ENCODE results near the gene MBD4.
"Not testable (repeated sequence)": the region's sequence is repeated elsewhere in the genome, so short reads cannot be mapped to it uniquely, and the experiment has no call there.

MBD4 gene

DNA sequence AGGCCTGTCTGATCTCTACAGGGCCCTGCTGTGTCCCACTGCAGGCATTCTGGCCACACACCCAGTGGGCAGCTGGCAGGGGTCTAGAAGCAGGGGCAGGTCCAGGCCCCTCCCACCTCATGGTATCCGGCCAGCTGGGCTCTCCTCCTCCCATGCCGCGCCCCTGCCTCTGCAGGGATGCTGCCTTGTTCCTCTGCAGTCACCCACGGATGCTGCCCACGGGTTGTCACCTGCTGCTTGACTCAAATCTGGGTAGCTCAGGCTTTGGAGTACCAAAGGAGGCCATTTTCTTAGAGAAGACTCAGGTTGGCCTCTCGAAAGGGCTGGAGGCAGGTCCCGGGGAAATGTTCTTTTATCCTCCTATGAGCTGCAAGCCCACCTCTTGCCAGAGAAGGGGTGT, 36.3 kb downstream of the MBD4 start:
- no peak for DNase-seq

DNA sequence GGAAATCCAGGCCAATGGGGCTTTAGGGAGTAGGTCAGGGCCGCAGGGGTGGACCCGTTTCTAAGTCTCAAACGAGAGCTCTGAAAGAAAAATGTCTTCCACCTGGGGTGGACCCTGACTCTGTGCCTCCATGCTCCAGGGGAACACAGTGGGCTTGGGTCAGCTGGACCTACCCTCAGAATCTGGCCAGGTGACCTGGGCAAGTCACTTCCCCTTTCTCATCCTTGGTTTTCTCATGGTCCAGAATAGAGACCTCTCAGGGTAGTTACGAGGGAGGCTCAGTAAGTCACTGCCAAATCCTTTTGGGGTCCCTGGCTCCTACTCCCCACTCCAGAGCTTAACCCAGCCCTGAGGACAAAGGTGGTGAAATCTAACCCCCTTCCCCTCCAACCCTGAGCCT, 37.1 kb downstream of the MBD4 start:
- DNase-seq: no peak

DNA sequence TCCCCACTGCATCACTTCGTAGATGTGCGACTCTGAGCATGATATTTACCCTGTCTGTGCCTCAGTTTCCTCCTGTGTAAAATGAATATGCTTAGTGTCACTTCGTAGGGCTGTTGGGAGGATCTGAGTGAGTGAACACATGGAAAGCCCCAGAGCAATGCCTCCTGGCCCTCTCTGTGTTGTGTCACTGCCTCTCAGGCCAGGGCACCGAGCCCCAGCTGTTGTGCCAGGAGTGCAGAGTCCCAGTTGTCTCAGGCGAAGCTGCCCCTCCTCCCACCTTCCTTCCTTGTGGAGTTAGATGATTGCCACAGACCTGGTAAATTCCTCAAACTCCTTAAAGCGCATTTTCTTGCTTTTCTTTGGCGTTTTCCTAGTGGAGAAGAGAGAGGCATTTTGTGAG, 37.5 kb downstream of the MBD4 start:
- DNase-seq: no peak

DNA sequence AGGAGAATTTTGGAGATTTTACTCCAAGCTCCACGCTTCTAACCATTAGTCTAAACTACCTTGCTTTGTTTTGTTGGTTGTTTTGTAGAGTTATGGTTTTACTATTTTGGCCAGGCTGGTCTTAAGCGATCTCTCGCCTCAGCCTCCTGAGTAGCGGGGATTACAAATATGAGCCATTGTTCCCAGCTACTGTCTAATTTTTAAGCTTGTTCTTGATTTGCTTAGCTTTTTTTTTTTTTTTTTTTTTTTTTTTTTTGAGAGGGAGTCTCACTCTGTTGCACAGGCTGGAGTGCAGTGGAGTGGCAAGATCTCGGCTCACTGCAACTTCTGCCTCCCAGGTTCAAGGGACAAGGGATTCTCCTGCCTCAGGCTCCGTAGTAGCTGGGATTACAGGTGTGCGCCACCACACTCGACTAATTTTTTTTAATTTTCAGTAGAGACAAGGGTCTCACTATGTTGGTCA, 39.8 kb downstream of the MBD4 start:
- no peak for DNase-seq

DNA sequence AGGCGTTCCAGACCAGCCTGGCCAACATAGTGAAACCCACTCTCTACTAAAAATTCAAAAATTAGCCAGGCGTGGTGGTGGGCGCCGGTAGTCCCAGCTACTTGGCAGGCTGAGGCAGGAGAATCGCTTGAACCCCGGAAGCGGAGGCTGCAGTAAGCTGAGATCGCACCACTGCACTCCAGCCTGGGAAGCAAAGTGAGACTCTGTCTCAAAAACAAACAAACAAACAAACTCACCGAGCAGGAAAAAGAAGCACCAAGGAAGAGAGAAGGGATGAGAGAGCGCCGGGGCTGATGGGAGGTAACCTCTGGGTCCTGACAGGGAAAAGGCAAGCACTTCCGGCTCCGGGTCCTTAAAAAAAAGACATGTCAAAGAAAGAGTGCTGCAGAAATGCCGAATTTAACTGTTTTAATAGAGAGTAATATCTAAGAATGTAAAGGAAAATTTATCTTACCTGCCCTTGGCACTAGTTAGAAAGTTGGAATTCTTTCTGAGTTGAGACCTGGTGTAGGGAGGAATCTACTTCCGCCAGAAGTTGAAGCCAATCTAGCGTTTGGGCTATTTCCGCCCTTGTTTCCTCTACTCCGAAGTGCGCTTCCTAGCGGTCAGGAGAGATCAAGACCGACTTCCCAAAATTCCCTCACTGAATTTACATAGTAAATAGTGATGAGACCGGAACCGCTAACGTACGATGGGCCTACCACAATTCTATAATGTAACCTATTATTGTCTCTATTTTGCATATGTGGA, 40.4 kb downstream of the MBD4 start:
- DNase-seq: peak; percentile 76

DNA sequence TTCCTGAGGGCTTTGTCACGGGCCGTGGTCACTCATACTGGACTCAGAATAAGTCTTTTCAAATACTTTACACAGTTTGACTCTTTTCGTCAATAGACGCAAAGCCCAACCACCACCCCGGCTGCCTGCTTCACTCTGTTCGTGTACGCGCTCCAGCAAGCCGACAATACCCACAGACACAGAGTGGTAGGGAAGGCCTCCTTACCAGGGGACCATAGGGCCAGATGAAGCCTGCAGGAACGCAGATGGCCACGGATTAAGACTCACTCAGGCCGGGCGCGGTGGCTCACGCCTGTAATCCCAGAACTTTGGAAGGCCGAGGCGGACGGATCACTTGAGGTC, 41.0 kb downstream of the MBD4 start:
- peak; percentile 10 for DNase-seq

DNA sequence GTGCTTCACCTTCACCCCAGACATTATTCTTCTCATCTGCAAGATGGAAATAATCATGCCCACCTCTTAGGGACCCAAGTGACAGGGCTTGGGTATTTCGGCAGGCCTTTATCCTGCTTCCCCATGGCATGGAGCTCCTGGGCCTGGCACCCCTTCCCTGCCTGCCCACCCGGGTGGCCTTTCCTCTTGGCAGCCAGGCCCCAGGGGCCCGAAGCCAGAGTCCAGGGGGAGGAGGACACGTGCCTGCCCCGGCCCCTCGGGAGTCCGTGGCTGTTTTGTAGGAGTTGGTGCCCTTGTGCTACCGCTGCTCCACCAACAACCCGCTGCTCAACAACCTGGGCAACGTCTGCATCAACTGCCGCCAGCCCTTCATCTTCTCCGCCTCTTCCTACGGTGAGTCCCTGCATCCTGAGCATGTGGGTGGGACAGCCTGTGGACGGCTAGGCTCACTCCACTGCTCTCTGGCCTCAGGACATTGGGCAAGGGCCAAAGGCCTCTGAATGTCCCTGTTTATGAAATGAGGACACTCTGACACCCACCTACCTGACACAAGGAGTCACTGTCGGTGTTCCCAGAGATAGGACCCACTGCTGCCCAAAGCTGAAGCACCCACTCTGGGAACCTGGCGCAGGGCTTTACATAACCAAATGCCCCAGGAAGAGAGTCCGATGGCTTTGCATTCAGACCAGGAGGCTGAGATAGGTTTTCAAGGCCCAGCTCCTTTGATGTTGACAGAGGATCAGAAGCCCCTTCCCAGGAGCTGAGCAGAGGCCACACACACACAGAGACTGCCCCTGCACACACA, 45.8 kb downstream of the MBD4 start:
- not testable (repeated sequence) for DNase-seq

DNA sequence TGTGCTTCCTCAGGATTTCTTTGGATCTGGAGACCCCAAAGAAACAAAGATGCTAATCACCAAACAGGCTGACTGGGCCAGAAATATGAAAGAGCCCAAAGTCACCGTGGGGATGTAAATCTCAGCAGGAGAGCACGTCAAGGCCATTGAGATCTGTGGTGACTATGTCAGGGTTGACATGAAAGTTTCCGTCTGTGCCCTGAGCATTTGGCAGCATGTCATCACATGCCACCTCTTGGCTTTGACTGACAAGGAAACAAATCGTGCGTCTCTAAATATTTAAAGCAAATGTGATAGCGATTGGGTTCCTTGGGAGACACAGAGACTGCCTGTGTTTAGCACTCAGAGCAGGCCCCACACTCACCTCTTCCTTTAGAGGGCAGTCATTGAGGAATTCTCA, 46.5 kb downstream of the MBD4 start:
- no peak for DNase-seq

DNA sequence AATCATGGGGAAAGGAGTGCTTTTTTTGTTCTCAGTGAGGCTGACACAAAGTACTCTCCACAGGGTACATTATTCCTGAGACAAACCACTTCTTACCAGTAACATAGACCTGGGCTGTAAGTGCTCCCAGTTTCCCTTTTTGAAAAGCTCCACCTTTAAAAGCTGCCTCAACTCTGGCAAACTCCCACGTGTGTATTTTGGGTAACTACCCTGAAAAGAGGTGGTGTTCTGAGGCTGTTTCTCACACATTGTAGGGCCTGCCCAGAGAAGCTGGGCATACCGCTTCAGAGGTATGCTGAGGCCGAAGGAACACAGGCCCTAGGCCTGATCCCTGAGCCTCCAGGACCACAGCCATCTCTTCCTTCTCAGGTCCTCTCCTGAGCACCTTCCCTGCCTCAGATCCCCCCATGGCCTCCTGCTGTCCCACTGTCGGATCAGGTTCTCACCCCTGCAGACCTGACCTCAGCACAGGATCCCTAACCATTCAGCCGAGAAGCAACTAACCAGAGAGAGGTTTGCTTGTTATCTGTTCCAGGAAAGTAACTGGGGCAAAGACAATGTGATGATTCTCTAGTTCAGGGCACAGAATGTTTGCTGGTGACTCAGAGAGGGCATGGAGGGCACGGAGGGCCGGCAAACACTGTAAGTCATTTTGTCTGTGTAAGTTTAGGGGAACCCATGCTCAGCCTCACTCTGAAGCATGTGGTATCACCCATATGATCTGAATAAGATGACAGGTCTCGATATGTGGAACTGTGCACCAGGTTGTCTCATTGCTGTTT, 47.5 kb downstream of the MBD4 start:
- DNase-seq: not testable (repeated sequence)

DNA sequence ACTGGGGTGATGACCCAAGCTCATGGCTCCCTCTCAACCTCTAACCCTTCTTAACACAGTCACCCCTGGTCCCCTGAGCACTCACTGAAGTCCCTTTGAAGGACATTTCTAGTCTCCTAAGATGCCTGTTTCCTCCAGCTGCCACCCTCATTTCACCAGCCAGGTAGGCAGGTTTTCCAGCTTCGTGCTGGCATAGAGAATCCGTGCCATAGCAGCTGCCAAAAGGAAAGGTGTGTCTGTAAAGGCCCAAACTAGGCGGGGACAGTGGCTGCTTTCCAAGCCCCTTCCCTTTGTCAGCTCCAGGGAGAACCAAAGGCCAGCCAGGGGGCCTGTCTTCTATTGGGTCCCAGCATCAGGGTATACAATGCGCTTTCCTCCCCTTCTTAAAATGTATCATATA, 48.2 kb downstream of the MBD4 start:
- DNase-seq: not testable (repeated sequence)

DNA sequence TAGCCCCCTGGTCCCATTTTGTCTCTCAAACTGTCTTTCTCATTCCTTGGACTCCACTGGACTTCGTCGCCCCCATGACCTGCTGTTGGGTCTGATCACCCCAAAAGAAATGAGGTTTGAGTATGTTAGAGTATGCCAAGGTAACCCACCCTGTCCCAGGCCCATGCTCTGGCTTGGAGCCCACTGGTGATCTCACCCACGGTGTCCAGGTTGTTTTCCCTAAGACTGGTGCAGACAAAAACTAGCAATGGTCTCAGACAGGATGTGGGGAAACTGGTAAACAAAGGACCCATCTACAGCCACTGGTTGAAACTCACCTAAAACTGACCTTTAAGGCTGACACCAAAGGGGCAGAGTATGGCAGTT, 50.2 kb downstream of the MBD4 start:
- DNase-seq: no peak

DNA sequence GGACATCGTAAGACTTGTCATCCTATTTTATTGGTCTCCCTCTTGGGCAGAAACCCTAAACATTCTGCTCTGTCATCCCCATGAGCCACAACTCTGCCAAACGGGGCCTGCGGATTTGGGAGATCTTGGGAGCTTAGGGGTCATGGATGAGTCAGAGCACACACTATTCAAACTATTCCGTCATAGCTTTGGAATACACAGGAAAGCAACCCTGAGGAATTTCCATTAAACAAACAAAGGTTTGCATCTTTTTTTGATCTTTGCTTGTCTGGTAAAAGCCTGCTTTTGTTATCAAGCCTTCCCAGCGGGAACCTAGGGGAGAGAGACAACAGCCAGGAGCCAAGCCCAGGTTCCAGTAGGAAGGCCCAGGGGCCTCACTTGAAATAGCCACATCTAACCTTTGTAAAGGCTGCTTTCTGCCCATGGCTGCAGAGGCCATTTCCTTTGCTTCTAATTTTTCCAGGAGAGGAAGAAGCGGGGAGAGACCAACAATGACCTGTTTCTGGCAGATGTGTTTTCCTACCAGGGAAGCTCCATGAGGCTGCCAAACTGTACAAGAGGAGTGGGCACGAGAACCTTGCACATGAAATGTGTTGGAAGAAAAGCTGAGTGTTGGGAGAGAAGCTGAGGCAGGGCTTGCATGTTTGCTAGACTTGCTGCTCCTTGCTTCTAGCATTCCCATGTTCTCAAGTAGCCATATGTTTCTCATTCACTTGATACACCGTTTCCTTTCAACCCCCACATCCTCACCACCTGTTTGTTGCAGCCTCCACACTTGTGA, 50.8 kb downstream of the MBD4 start:
- not testable (repeated sequence) for DNase-seq

DNA sequence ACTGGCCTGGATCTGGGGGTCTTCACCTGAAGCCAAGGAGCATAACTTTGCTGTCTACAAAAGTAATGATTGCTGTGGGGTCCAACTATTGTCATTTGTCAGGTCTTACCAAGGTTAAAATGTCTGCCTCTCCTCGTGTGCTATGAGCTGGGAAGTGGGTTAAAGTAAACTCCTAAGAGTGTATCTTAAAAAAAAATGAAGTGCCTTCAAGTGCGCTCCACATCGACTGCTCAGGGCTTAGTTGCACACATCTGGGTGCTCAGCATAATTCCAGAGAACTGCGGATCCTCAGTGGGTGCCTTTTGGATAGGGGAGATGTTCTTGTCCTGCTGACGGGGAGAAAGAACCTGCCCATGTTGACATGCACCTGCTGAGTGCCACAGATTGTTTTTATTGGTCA, 52.3 kb downstream of the MBD4 start:
- DNase-seq: no peak

DNA sequence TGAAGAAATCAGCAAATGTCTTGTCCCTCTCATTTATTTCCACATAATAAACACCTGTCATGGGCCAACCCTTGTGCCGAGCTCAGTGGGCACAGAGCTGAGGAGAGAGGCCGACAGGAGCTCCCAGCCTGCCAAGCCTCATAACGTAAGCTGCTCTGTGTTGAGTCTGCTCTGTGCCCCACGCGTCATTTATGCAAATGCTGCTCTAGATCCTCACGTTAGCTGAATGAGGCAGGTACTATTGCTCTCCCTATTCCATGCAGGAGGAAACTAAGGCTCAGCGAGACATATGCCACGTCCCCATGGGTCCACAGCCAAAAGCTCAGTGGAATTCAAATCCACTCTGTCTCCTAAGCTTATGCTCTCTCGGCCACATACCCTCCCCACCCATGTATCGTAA, 52.8 kb downstream of the MBD4 start:
- no peak for DNase-seq

DNA sequence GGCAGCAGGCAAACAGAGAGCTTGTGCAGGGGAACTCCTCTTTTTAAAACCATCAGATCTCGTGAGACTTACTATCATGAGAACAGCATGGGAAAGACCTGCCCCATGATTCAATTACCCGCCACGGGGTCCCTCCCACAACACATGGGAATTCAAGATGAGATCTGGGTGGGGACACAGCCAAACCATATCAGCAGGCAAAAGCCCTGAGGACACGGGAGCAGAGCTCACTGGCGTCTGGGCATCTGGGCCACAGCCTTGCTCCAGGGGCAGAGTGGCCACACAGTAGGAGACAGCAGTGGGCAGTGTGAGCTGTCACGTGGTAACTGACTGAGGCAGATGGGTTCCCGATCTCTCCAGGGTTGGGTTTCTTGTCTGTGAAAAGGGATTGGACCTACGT, 54.2 kb downstream of the MBD4 start:
- DNase-seq: not testable (repeated sequence)

DNA sequence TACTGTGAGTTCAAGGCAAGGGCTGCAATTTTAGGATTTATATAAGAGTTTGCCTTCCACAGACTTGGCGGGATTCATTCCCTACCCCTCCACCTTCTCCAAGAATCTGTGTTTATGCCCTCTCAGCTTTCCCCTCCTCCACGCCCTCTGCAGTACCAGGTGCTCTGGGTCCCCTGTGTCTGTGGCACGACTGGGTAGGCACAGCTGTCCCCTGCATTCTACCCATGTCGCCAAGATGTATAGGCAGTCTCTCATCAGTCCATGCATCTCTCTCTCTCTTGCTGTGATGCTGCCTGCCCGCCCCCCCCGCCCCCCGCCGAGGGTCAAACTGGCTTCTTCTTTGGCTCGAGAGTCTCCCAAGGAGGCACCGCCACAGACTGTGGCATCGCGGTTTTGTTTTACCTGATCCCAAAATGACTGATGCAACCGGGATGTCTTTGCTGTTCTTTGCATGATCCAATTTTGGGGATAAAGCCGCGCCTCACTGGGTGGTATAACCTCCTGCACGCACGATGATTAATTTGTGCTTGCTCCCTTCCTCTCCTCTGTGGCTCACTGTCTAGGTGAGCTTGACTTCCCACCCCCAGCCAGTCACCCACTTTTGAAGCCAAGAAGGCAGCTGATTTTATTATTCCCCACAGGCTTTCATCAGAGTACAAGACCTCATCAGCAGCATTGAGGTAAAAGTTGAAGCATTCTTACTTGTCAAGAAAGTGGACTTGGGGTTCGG, 55.0 kb downstream of the MBD4 start:
- DNase-seq: no peak

DNA sequence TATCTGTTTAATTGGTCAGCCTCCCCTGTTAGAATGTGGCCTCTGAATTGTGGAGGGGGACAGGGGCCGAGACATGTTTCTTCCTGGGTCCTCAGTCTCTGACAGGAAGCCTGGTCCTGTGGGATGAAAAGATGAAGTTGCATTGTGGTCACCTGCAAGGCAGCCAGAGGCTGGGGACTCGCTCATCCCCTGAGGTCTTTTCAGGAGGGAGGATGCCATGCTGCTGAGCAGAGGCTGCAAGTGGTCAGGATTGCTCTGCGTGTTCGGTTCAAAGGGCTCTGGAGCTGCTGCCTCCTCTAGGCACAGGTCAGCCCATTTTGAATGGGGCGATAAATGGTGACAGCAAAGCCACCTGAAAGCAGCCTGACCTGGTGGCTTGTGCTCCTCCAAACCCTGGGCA, 55.6 kb downstream of the MBD4 start:
- DNase-seq: not testable (repeated sequence)

DNA sequence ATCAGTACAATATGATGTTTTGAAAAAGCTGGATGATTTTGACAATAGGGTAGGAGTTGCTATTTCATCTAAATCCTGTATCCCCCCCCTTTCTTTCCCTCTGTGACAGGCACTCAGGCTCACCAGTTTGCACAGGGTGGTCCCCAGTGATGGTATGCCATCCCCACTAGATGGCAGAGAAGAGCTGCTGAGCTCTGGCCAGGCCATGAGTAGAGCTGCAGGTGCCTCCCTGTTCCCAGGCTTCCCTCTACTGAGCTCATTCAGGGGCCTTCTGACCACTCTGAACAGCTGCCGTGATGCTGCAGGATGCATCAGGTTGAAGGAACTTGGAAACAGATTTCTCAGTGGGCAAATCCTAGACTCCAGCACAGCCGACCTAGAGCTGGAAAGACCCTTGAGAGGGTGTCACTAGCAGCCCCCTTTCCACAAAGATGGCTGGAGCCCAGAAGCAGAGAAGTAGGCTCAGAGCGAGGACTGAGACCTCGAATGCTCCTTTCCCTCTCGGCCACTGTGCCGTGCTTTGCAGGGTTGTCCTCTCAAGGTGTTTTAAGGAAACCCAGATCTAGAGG, 56.4 kb downstream of the MBD4 start:
- DNase-seq: peak; percentile 43

DNA sequence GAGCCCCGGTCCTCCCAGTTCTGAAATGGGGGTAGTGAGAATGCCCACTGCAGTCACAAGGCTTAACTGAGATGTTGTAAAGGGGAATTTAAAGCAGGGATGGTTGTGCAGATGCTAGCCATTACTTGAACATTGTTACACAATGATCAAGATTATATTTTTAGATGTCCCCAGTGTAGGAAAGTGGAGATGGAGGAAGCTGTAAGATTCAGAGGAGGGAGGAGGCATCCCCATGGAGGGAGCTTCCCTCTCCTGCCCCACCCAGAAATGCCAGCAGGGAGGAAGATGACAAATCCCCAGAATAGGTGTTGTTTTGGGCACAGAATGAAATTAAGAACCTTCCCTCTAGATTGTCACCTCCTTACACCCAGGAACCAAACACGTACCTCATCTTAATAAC, 57.4 kb downstream of the MBD4 start:
- DNase-seq: no peak
